Smooth muscle cell (in vitro differentiated cells): ENCODE measurements around the gene TSTD2. TPM values are rescaled to one million over a fixed set of nuclear protein-coding genes. Genes with fewer than 3 reads are reported as not detected.

Source experiments
- DNase-seq: peaks from one replicate; lab custom pipeline; 2025; ENCODE audit not compliant: unreplicated experiment; lab: John Stamatoyannopoulos, UW
- H2AFZ ChIP-seq: fragments of 200-600 bp; sonication (generic); 2 replicates; pipeline ENCODE4 v1.6.0; 2016; ENCODE audit warnings: antibody characterized with exemption, low read depth, mild to moderate bottlenecking
- H3F3A ChIP-seq: fragments of 200-600 bp; sonication (generic); 2 replicates; pipeline ENCODE4 v1.6.0; 2017; ENCODE audit warnings: antibody characterized with exemption, low read depth
- H3K27ac ChIP-seq: fragments of 200-600 bp; sonication (generic); 2 replicates; pipeline ENCODE4 v1.5.1; 2016; ENCODE audit warnings: low read depth, mild to moderate bottlenecking
- H3K27me3 ChIP-seq: fragments of 200-600 bp; sonication (generic); 2 replicates; pipeline ENCODE4 v1.6.1; 2016; ENCODE audit warnings: low read depth, mild to moderate bottlenecking
- H3K36me3 ChIP-seq: fragments of 200-600 bp; sonication (generic); 2 replicates; pipeline ENCODE4 v1.5.1; 2016; ENCODE audit warnings: low read depth
- H3K4me1 ChIP-seq: fragments of 200-600 bp; sonication (generic); 2 replicates; pipeline ENCODE4 v1.5.1; 2016; ENCODE audit warnings: low read depth
- H3K4me2 ChIP-seq: fragments of 200-600 bp; sonication (generic); 2 replicates; pipeline ENCODE4 v1.6.0; 2016; ENCODE audit warnings: mild to moderate bottlenecking
- H3K4me3 ChIP-seq: fragments of 200-600 bp; sonication (generic); 2 replicates; pipeline ENCODE4 v1.5.1; 2016; ENCODE audit warnings: mild to moderate bottlenecking
- H3K79me2 ChIP-seq: fragments of 200-600 bp; sonication (generic); 2 replicates; pipeline ENCODE4 v1.6.0; 2016; ENCODE audit warnings: low read depth, mild to moderate bottlenecking
- H3K9ac ChIP-seq: fragments of 200-600 bp; sonication (generic); 2 replicates; pipeline ENCODE4 v1.6.0; 2016; ENCODE audit warnings: low read depth
- H3K9me3 ChIP-seq: fragments of 200-600 bp; sonication (generic); replicated peaks from 2 replicates; pipeline ENCODE4 v1.5.1; 2016; ENCODE audit warnings: low read depth
- H4K20me1 ChIP-seq: fragments of 200-600 bp; sonication (generic); 2 replicates; pipeline ENCODE4 v1.6.0; 2016; ENCODE audit warnings: low read depth
- WGBS: methylation state at CpG from one replicate; pipeline ENCODE4 v1.1.7; 2016; ENCODE audit warnings: low lambda C conversion rate; 5-methylcytosine and 5-hydroxymethylcytosine counted together
- polyA plus RNA-seq: library from polyadenylated mRNA; unstranded; fragments of >200 nt; fragmentation: Nextera tagmentation; extraction: Ambion mirVana; gene quantifications from 2 replicates; pipeline ENCODE4 v1.2.1, GENCODE V29; 2016
- total RNA-seq: library from RNA; depleted of rRNA; stranded (reverse); fragments of >200 nt; gene quantifications from 2 replicates; pipeline ENCODE4 v1.2.3, GENCODE V29; 2014
- TF ChIP-seq, protein P1 (sequence below): fragments of 200-600 bp; sonication (generic); IDR thresholded peaks from 2 replicates; pipeline ENCODE4 v1.5.1; 2017; ENCODE audit warnings: borderline replicate concordance, mild to moderate bottlenecking, antibody characterized with exemption; ENCODE audit not compliant: insufficient read depth, poor library complexity, severe bottlenecking

Gene TSTD2
- total and polyA plus RNA-seq, 2 experiments from 2014 or later: 8.5 to 23.5 TPM

DNA sequence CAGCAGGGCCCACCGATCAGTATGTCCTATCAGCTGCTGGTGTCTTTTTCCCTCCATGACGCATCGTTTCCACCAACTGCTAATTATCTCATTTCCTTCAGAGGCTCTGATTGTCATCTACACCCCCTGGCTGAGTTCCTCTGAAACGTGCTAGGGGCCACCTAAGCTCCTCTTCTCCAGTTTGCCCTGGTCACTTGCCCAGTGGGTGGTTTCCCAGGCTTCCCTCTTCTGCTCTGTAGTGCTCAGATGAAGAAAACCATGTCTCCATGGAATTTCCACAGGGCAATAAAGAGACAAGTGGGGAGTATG, 65.3 kb downstream of the TSTD2 start:
- no peak for DNase-seq
- Histone ChIP-seq H4K20me1 (no peaks in the 10 kb centered on the region), H3K4me1 (peaks cover 10% of the 10 kb centered on the region), H3F3A (no peaks in the 10 kb centered on the region), H3K36me3 (no peaks in the 10 kb centered on the region), H3K27me3 (no peaks in the 10 kb centered on the region), H3K4me2 (no peak overlapping the region), H3K27ac (no peak overlapping the region), H3K4me3 (no peak overlapping the region), H3K9ac (no peak overlapping the region), H3K9me3 (no peaks in the 10 kb centered on the region), H3K79me2 (no peaks in the 10 kb centered on the region), H2AFZ (no peak overlapping the region)
- 82% methylated on average over 4 of the region's 4 CpGs for WGBS
- TF ChIP-seq, protein P1, sequence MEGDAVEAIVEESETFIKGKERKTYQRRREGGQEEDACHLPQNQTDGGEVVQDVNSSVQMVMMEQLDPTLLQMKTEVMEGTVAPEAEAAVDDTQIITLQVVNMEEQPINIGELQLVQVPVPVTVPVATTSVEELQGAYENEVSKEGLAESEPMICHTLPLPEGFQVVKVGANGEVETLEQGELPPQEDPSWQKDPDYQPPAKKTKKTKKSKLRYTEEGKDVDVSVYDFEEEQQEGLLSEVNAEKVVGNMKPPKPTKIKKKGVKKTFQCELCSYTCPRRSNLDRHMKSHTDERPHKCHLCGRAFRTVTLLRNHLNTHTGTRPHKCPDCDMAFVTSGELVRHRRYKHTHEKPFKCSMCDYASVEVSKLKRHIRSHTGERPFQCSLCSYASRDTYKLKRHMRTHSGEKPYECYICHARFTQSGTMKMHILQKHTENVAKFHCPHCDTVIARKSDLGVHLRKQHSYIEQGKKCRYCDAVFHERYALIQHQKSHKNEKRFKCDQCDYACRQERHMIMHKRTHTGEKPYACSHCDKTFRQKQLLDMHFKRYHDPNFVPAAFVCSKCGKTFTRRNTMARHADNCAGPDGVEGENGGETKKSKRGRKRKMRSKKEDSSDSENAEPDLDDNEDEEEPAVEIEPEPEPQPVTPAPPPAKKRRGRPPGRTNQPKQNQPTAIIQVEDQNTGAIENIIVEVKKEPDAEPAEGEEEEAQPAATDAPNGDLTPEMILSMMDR: no peak

DNA sequence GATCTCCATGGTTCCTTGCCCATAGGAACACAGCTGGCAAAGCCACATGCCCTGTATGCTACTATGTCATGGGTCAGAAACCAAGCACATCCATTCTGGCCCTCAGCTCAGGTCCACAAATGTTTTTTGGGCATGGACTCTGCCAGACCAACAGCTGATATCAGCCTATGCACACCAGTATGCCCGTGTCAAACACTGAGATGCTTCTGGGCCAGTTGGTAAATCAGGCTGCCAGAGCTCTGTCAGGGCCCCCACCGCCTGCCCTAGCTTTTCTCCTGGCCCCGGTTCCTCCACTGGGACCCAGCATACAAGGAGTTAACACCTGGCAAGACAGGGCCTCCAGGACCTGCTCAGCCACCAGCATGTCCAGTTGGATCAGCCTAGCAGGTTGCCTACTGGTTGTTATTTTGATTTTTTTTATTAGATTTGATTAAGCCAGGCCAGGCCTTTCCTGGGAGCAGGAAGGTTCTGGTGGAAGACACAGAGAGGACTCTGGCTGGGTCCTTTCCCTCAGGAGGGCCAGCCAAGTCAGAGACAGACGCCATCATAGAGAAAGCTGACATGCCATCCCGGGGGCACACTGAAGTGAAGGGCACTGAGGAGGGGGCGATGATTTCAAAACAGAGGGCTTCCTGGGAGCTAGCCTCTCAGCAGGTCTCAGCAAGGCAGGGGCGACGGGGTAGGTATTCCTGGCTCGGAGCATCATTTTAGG, 65.8 kb downstream of the TSTD2 start:
- Histone ChIP-seq H3K27ac (no peak overlapping the region), H3F3A (no peaks in the 10 kb centered on the region), H3K4me2 (no peak overlapping the region), H3K27me3 (no peaks in the 10 kb centered on the region), H2AFZ (no peak overlapping the region), H3K4me3 (no peak overlapping the region), H3K36me3 (no peaks in the 10 kb centered on the region), H3K9ac (no peak overlapping the region), H3K4me1 (peaks cover 10% of the 10 kb centered on the region), H3K79me2 (no peaks in the 10 kb centered on the region), H4K20me1 (no peaks in the 10 kb centered on the region), H3K9me3 (no peaks in the 10 kb centered on the region)
- DNase-seq: no peak
- WGBS: 94% methylated on average over 9 of the region's 9 CpGs
- TF ChIP-seq, protein P1: no peak

DNA sequence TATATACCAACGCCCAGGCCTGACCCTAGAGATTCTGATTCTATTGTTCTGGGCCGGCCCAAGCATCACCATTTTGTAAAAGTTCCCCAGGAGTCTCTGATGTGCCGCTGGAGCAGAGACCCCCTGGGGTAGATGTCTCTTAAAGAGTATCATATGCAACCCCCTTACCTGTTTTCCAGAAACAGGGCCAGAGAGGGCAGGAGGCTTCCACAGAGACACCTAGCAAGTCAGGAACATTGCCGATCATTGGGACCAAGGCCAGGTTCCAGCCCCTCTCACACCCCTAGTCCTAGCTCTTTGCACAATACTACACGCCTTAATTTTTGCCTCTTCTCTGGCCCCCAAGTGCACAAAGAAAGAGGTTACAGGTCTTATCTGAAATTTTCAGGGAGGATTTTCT, 67.9 kb downstream of the TSTD2 start:
- Histone ChIP-seq H3K9me3 (no peaks in the 10 kb centered on the region), H3K27ac (no peak overlapping the region), H3K36me3 (no peaks in the 10 kb centered on the region), H2AFZ (no peak overlapping the region), H3K79me2 (no peaks in the 10 kb centered on the region), H3K9ac (no peak overlapping the region), H3K27me3 (no peaks in the 10 kb centered on the region), H3F3A (no peaks in the 10 kb centered on the region), H4K20me1 (no peaks in the 10 kb centered on the region), H3K4me1 (peaks cover 10% of the 10 kb centered on the region), H3K4me3 (no peak overlapping the region), H3K4me2 (no peak overlapping the region)
- no peak for DNase-seq
- TF ChIP-seq, protein P1: no peak
- 90% methylated on average over 5 of the region's 5 CpGs for whole genome bisulfite sequencing
